HG03442 (cell line): ENCODE results near the gene GPR83.
"Not testable (repeated sequence)": the region's sequence is repeated elsewhere in the genome, so short reads cannot be mapped to it uniquely, and the experiment has no call there.

Source experiments
- ATAC-seq: cut with Tn5 transposase; IDR thresholded peaks from one replicate; pipeline ENCODE4 v1.9.1; 2021; ENCODE audit warnings: mild to moderate bottlenecking, moderate library complexity; ENCODE audit not compliant: unreplicated experiment

The GPR83 gene

GRCh38 chr11:94400839-94401772 is at the start of gene GPR83:
GPR83 (minus strand) TSS chr11:94401419; CDS start chr11:94401247, 172 bp downstream.
- ATAC-seq = no peak

GRCh38 chr11:94450048-94450447 is 48.8 kb upstream of the GPR83 start:
- ATAC-seq = no peak

- ATAC-seq = no peak
Measured at GRCh38 chr11:94449437-94449836, 48.2 kb upstream of the GPR83 start.

GRCh38 chr11:94449029-94449428 is 47.8 kb upstream of the GPR83 start:
- ATAC-seq = no peak

- ATAC-seq = no peak
Measured at GRCh38 chr11:94447149-94447548, 45.9 kb upstream of the GPR83 start.

GRCh38 chr11:94445641-94446040 is 44.4 kb upstream of the GPR83 start:
- no peak for ATAC-seq

GRCh38 chr11:94433049-94433448 is 31.8 kb upstream of the GPR83 start:
- no peak for ATAC-seq

- no peak for ATAC-seq
Measured at GRCh38 chr11:94424662-94425061, 23.4 kb upstream of the GPR83 start.

GRCh38 chr11:94424011-94424410 is 22.8 kb upstream of the GPR83 start:
- no peak for ATAC-seq

GRCh38 chr11:94423507-94423906 is 22.3 kb upstream of the GPR83 start:
- no peak for ATAC-seq

- no peak for ATAC-seq
Measured at GRCh38 chr11:94418123-94418765, 17.0 kb upstream of the GPR83 start.

- no peak for ATAC-seq
Measured at GRCh38 chr11:94417386-94417987, 16.3 kb upstream of the GPR83 start.

GRCh38 chr11:94405062-94405833 is 4.0 kb upstream of the GPR83 start:
- no peak for ATAC-seq

GRCh38 chr11:94402355-94402754 is 1.1 kb upstream of the GPR83 start:
- no peak for ATAC-seq

GRCh38 chr11:94401773-94402265 is 600 bp upstream of the GPR83 start:
- no peak for ATAC-seq

GRCh38 chr11:94400457-94400838 is 771 bp downstream of the GPR83 start:
- no peak for ATAC-seq

- no peak for ATAC-seq
Measured at GRCh38 chr11:94400050-94400449, 1.2 kb downstream of the GPR83 start.

- ATAC-seq = no peak
Measured at GRCh38 chr11:94398101-94398500, 3.1 kb downstream of the GPR83 start.

GRCh38 chr11:94396282-94396681 is 4.9 kb downstream of the GPR83 start:
- no peak for ATAC-seq

GRCh38 chr11:94391937-94392336 is 9.3 kb downstream of the GPR83 start:
- not testable (repeated sequence) for ATAC-seq

- no peak for ATAC-seq
Measured at GRCh38 chr11:94379613-94380012, 21.6 kb downstream of the GPR83 start.
